AG04450 (cell line): ENCODE data around the gene TRAF4. TPM values are rescaled to one million over a fixed set of nuclear protein-coding genes. Genes with fewer than 3 reads are reported as not detected.

ENCODE experiments used
- CTCF ChIA-PET: fragments of 300-600, 350-600 bp; formaldehyde crosslinking; extraction: SDS; loops from one replicate; lab custom pipeline; 2022; ENCODE audit warnings: antibody characterized with exemption, inconsistent platforms; lab: Charles Lee
- POLR2A ChIA-PET: fragments of 350-600 bp; formaldehyde crosslinking; extraction: SDS; loops from one replicate; lab custom pipeline; 2021; ENCODE audit warnings: antibody characterized with exemption, inconsistent platforms; lab: Yijun Ruan, JAX
- DNase-seq: peaks from one replicate; pipeline ENCODE4 v3.0.0-alpha.2; 2011; ENCODE audit warnings: low read depth, low spot score
- H3K27ac ChIP-seq: one replicate; pipeline ENCODE4 v1.5.1; 2012; ENCODE audit warnings: low read depth, low read length, control low read depth
- H3K27me3 ChIP-seq: one replicate; pipeline ENCODE4 v1.6.0; 2012; ENCODE audit warnings: low read length; ENCODE audit not compliant: control insufficient read depth, insufficient read depth
- H3K4me3 ChIP-seq: 2 replicates; pipeline ENCODE4 v1.5.1; 2011; ENCODE audit warnings: mild to moderate bottlenecking, low read depth, low read length, control low read depth
- H3K9me3 ChIP-seq: 2 replicates; pipeline ENCODE4 v1.5.1; 2012; ENCODE audit warnings: low read length; ENCODE audit not compliant: control insufficient read depth, insufficient read depth
- polyA plus RNA-seq: library from polyadenylated mRNA; depleted of rRNA; stranded (reverse); fragments of >200 nt; gene quantifications from 2 replicates; pipeline ENCODE4 v1.2.3, GENCODE V29; 2011
- TF ChIP-seq, protein P1 (sequence below): IDR thresholded peaks from 2 replicates; pipeline ENCODE4 v1.5.1; 2011; ENCODE audit warnings: low read depth, low read length, control low read depth, inconsistent platforms

The TRAF4 gene
- polyA plus RNA-seq, 1 experiment, result 26.1 TPM

DNA sequence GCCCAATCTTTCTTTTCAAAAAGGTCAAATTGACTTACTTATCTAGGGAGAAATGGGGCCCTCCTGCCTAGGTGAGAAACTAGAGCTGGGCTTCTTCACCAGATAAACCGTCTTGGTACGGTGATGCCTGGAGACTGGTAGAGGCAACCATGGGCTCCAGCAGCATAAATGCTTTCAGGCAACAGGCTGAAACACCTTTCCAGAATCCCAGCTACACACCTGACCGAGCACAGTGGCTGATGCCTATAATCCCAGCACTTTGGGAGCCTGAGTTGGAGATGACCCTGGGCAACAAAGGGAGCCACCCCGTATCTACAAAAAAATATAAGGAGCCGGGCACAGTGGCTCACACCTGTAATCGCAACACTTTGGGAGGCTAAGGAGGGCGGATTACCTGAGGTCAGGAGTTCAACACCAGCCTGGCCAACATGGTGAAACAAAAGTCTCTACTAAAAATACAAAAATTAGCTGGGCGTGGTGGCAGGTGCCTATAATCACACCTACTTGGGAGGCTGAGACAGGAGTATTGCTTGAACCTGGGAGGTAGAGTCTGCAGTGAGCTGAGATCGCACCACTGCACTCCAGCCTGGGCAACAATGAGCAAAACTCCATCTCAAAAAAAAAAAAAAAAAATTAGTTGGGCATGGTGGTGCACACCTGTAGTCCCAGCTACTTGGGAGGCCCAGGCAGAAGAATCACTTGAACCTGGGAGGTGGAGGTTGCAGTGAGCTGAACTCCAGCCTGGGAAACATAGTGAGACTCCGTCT lies 8.0 kb downstream of the TRAF4 start:
- H3K27me3 ChIP-seq, result no peaks in the 10 kb centered on the region
- ChIA-PET CTCF (interaction anchor here (0.6 to 15.1 kb wide), 8 partner anchors 11 to 227 kb away, joined by 3 to 193 read pairs (median 6); partner anchors contain the start of genes NEK8 and TLCD1), POLR2A (interaction anchor here (2.6 kb wide), 1 partner anchor 25 kb away, joined by 12 read pairs; no protein-coding TSS in a partner anchor)
- no peak overlapping the region for H3K27ac ChIP-seq
- no peak for DNase-seq
- no peaks in the 10 kb centered on the region for H3K9me3 ChIP-seq
- no peak overlapping the region for H3K4me3 ChIP-seq
- TF ChIP-seq, protein P1, sequence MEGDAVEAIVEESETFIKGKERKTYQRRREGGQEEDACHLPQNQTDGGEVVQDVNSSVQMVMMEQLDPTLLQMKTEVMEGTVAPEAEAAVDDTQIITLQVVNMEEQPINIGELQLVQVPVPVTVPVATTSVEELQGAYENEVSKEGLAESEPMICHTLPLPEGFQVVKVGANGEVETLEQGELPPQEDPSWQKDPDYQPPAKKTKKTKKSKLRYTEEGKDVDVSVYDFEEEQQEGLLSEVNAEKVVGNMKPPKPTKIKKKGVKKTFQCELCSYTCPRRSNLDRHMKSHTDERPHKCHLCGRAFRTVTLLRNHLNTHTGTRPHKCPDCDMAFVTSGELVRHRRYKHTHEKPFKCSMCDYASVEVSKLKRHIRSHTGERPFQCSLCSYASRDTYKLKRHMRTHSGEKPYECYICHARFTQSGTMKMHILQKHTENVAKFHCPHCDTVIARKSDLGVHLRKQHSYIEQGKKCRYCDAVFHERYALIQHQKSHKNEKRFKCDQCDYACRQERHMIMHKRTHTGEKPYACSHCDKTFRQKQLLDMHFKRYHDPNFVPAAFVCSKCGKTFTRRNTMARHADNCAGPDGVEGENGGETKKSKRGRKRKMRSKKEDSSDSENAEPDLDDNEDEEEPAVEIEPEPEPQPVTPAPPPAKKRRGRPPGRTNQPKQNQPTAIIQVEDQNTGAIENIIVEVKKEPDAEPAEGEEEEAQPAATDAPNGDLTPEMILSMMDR, result no peak

- no peak overlapping the region for H3K4me3 ChIP-seq
- no peaks in the 10 kb centered on the region for H3K9me3 ChIP-seq
- DNase-seq, result no peak
- ChIA-PET CTCF (interaction anchor here (7.3 kb wide), 1 partner anchor 7 kb away, joined by 100 read pairs; no protein-coding TSS in a partner anchor), POLR2A (no interaction called here)
- TF ChIP-seq, protein P1, result no peak
- no peak overlapping the region for H3K27ac ChIP-seq
- no peaks in the 10 kb centered on the region for H3K27me3 ChIP-seq
Observed at GRCh38 chr17:28755486-28755885, 11.7 kb downstream of the TRAF4 start.

GRCh38 chr17:28756049-28756804 lies 12.4 kb downstream of the TRAF4 start:
- H3K27ac ChIP-seq, result no peak overlapping the region
- no peaks in the 10 kb centered on the region for H3K27me3 ChIP-seq
- no peaks in the 10 kb centered on the region for H3K9me3 ChIP-seq
- CTCF ChIA-PET, result interaction anchor here (1.2 kb wide), 1 partner anchor 29 kb away, joined by 3 read pairs; no protein-coding TSS in a partner anchor
- TF ChIP-seq, protein P1, result no peak
- no peak for DNase-seq
- H3K4me3 ChIP-seq, result no peak overlapping the region
- POLR2A ChIA-PET, result no interaction called here

- ChIA-PET POLR2A (interaction anchor here (1.4 kb wide), 1 partner anchor 30 kb away, joined by 3 read pairs; the partner anchor contains the start of gene NEK8), CTCF (no interaction called here)
- DNase-seq, result no peak
- no peaks in the 10 kb centered on the region for H3K27me3 ChIP-seq
- no peak overlapping the region for H3K4me3 ChIP-seq
- H3K27ac ChIP-seq, result no peak overlapping the region
- TF ChIP-seq, protein P1, result no peak
- no peaks in the 10 kb centered on the region for H3K9me3 ChIP-seq
Observed at GRCh38 chr17:28758411-28759121, 14.8 kb downstream of the TRAF4 start.
